ENCODE measurements around the gene CHST8. TPM values are rescaled to one million over a fixed set of nuclear protein-coding genes. Genes with fewer than 3 reads are reported as not detected.

The CHST8 gene
- polyA plus RNA-seq, 1 experiment = not detected

- no peak overlapping the region for H3K27ac ChIP-seq (ENCODE audit: low read depth, low read length)
Measured at GRCh38 chr19:33580026-33580644, 41.6 kb upstream of the CHST8 start.

GRCh38 chr19:33580645-33581037, 41.1 kb upstream of the CHST8 start:
- no peaks in the 10 kb centered on the region for H3K27me3 ChIP-seq (ENCODE audit: control insufficient read depth, insufficient read depth, low read length)
- ChIA-PET POLR2A (no interaction called here), CTCF (no interaction called here)
- peaks cover 3% of the 10 kb centered on the region; the same call in 1 of the 2 replicates for H3K9me3 ChIP-seq (ENCODE audit: control insufficient read depth, insufficient read depth, low read length)
- no peak overlapping the region for H3K4me3 ChIP-seq (ENCODE audit: low read depth, low read length)
- H3K27ac ChIP-seq (ENCODE audit: low read depth, low read length) = no peak overlapping the region
- TF ChIP-seq CTCF (IDR thresholded peaks at IDR 0.05; ENCODE audit: low read depth, low read length) = no peak
- no peak for DNase-seq (ENCODE audit: low read depth, low spot score)

More at GRCh38 chr19:33580026-33580644, 41.6 kb upstream of the CHST8 start:
- Histone ChIP-seq H3K4me3 (ENCODE audit: low read depth, low read length) (no peak overlapping the region), H3K27me3 (ENCODE audit: control insufficient read depth, insufficient read depth, low read length) (no peaks in the 10 kb centered on the region), H3K9me3 (ENCODE audit: control insufficient read depth, insufficient read depth, low read length) (peaks cover 7% of the 10 kb centered on the region)
- ChIA-PET CTCF (no interaction called here), POLR2A (no interaction called here)
- TF ChIP-seq CTCF (IDR thresholded peaks at IDR 0.05; ENCODE audit: low read depth, low read length) = no peak
- no peak for DNase-seq (ENCODE audit: low read depth, low spot score)

- DNase-seq (ENCODE audit: low read depth, low spot score) = no peak
- POLR2A ChIA-PET = no interaction called here
- CTCF ChIA-PET = no interaction called here
- Histone ChIP-seq H3K4me3 (ENCODE audit: low read depth, low read length) (no peak overlapping the region), H3K27ac (ENCODE audit: low read depth, low read length) (no peak overlapping the region), H3K27me3 (ENCODE audit: control insufficient read depth, insufficient read depth, low read length) (no peaks in the 10 kb centered on the region), H3K9me3 (ENCODE audit: control insufficient read depth, insufficient read depth, low read length) (peaks cover 3% of the 10 kb centered on the region; the same call in 1 of the 2 replicates)
- no peak for TF ChIP-seq CTCF (IDR thresholded peaks at IDR 0.05; ENCODE audit: low read depth, low read length)
Measured at GRCh38 chr19:33582914-33583313, 38.8 kb upstream of the CHST8 start.

GRCh38 chr19:33587150-33587549, 34.6 kb upstream of the CHST8 start:
- Histone ChIP-seq H3K9me3 (ENCODE audit: control insufficient read depth, insufficient read depth, low read length) (peaks cover 3% of the 10 kb centered on the region; the same call in 1 of the 2 replicates), H3K4me3 (ENCODE audit: low read depth, low read length) (no peak overlapping the region), H3K27me3 (ENCODE audit: control insufficient read depth, insufficient read depth, low read length) (no peaks in the 10 kb centered on the region), H3K27ac (ENCODE audit: low read depth, low read length) (no peak overlapping the region)
- ChIA-PET POLR2A (no interaction called here), CTCF (no interaction called here)
- no peak for DNase-seq (ENCODE audit: low read depth, low spot score)
- TF ChIP-seq CTCF (IDR thresholded peaks at IDR 0.05; ENCODE audit: low read depth, low read length) = no peak

GRCh38 chr19:33590224-33590623, 31.5 kb upstream of the CHST8 start:
- H3K4me3 ChIP-seq (ENCODE audit: low read depth, low read length) = no peak overlapping the region
- no peak for TF ChIP-seq CTCF (IDR thresholded peaks at IDR 0.05; ENCODE audit: low read depth, low read length)
- ChIA-PET CTCF (no interaction called here), POLR2A (no interaction called here)
- no peak for DNase-seq (ENCODE audit: low read depth, low spot score)
- no peaks in the 10 kb centered on the region for H3K9me3 ChIP-seq (ENCODE audit: control insufficient read depth, insufficient read depth, low read length)
- H3K27ac ChIP-seq (ENCODE audit: low read depth, low read length) = no peak overlapping the region
- H3K27me3 ChIP-seq (ENCODE audit: control insufficient read depth, insufficient read depth, low read length) = no peaks in the 10 kb centered on the region

Data from AG04450 (cell line).